Osteoblast (primary cell): ENCODE results near the gene FAT1. TPM values are rescaled to one million over a fixed set of nuclear protein-coding genes. Genes with fewer than 3 reads are reported as not detected.

Experiments
- DNase-seq: peaks from one replicate; pipeline ENCODE4 v3.0.0; 2011; ENCODE audit warnings: low spot score, mixed read lengths; ENCODE audit not compliant: insufficient read length; ENCODE audit errors: missing footprints
- H2AFZ ChIP-seq: 2 replicates; pipeline ENCODE4 v1.6.0; 2011; ENCODE audit warnings: mild to moderate bottlenecking, low read length
- H3K27ac ChIP-seq: 2 replicates; pipeline ENCODE4 v1.5.1; 2011; ENCODE audit warnings: mild to moderate bottlenecking, low read depth, low read length, moderate library complexity
- H3K27me3 ChIP-seq: 2 replicates; pipeline ENCODE4 v1.6.0; 2012; ENCODE audit warnings: mild to moderate bottlenecking, control low read depth, inconsistent platforms, low read length, moderate library complexity; ENCODE audit not compliant: insufficient read depth
- H3K36me3 ChIP-seq: 2 replicates; pipeline ENCODE4 v1.5.1; 2011; ENCODE audit warnings: mild to moderate bottlenecking, low read length, control low read depth, moderate library complexity; ENCODE audit not compliant: insufficient read depth
- H3K4me1 ChIP-seq: 2 replicates; pipeline ENCODE4 v1.5.1; 2011; ENCODE audit warnings: mild to moderate bottlenecking, low read length, control low read depth, moderate library complexity; ENCODE audit not compliant: insufficient read depth
- H3K4me2 ChIP-seq: 2 replicates; pipeline ENCODE4 v1.6.0; 2011; ENCODE audit warnings: mild to moderate bottlenecking, low read length; ENCODE audit not compliant: insufficient read depth
- H3K4me3 ChIP-seq: fragments of 200-600 bp; sonication (generic); 3 replicates; pipeline ENCODE4 v1.5.1; 2012; ENCODE audit warnings: mild to moderate bottlenecking, low read length, inconsistent platforms; ENCODE audit not compliant: insufficient read depth
- H3K79me2 ChIP-seq: 2 replicates; pipeline ENCODE4 v1.6.0; 2012; ENCODE audit warnings: mild to moderate bottlenecking, low read length, control low read depth, inconsistent platforms; ENCODE audit not compliant: insufficient read depth
- H3K9me3 ChIP-seq: 2 replicates; pipeline ENCODE4 v1.5.1; 2011; ENCODE audit warnings: low read depth, low read length, control low read depth
- H4K20me1 ChIP-seq: 2 replicates; pipeline ENCODE4 v1.6.0; 2012; ENCODE audit warnings: mild to moderate bottlenecking, low read length, control low read depth; ENCODE audit not compliant: insufficient read depth
- CTCF ChIP-seq: IDR thresholded peaks from 2 replicates; pipeline ENCODE4 v1.5.1; 2011; ENCODE audit warnings: mild to moderate bottlenecking, low read depth, low read length, moderate library complexity; ENCODE audit errors: extremely low read depth
- total RNA-seq: library from RNA; depleted of rRNA; stranded (reverse); fragments of >200 nt; gene quantifications from 2 replicates; pipeline ENCODE4 v1.2.3, GENCODE V29; 2012

FAT1 gene
- total RNA-seq, 1 donor = 522 TPM

DNA sequence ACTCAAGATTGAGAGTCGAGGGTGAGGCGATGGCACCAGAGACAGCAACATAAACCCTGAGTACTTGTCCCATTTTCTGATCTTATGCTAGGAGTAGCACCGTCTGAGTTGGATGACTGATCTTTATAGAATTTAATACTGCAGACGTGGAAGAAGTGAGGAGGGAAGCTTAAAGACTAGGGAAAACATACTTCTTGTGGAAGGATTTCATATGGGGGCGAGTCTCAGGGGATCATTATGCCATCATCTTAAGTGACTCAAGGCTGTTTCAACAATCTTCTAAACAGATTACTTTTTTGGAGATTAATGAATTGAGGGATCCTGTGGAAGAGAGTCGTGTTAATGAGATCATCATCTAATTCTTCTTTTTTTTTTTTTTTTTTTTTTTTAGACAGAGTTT is 17.2 kb upstream of the FAT1 start:
- H3K4me2 ChIP-seq = no peak overlapping the region
- peak; percentile 84 for DNase-seq
- H3K27me3 ChIP-seq = no peaks in the 10 kb centered on the region
- no peak overlapping the region for H3K4me3 ChIP-seq
- peak overlapping the region; percentile 54 for H3K27ac ChIP-seq
- H3K79me2 ChIP-seq = no peaks in the 10 kb centered on the region
- no peak overlapping the region for H2AFZ ChIP-seq
- TF ChIP-seq CTCF = no peak
- no peaks in the 10 kb centered on the region for H3K9me3 ChIP-seq
- peaks cover 7% of the 10 kb centered on the region for H3K4me1 ChIP-seq
- no peaks in the 10 kb centered on the region for H4K20me1 ChIP-seq
- no peaks in the 10 kb centered on the region for H3K36me3 ChIP-seq

GRCh38 chr4:186739802-186740434 is 16.3 kb upstream of the FAT1 start:
- H3K4me3 ChIP-seq = no peak overlapping the region
- H3K27ac ChIP-seq = no peak overlapping the region
- DNase-seq = no peak
- TF ChIP-seq CTCF = no peak
- no peaks in the 10 kb centered on the region for H4K20me1 ChIP-seq
- H3K4me2 ChIP-seq = no peak overlapping the region
- H3K36me3 ChIP-seq = no peaks in the 10 kb centered on the region
- no peaks in the 10 kb centered on the region for H3K79me2 ChIP-seq
- H3K27me3 ChIP-seq = no peaks in the 10 kb centered on the region
- H3K4me1 ChIP-seq = peaks cover 10% of the 10 kb centered on the region
- H3K9me3 ChIP-seq = no peaks in the 10 kb centered on the region
- no peak overlapping the region for H2AFZ ChIP-seq

- Histone ChIP-seq H3K27me3 (no peaks in the 10 kb centered on the region), H4K20me1 (no peaks in the 10 kb centered on the region), H2AFZ (no peak overlapping the region), H3K9me3 (no peaks in the 10 kb centered on the region), H3K36me3 (no peaks in the 10 kb centered on the region), H3K4me2 (no peak overlapping the region), H3K79me2 (no peaks in the 10 kb centered on the region), H3K4me3 (no peak overlapping the region), H3K27ac (no peak overlapping the region), H3K4me1 (peaks cover 10% of the 10 kb centered on the region)
- DNase-seq = no peak
- TF ChIP-seq CTCF = no peak
Observed at GRCh38 chr4:186739317-186739716, 15.7 kb upstream of the FAT1 start.

- TF ChIP-seq CTCF = no peak
Observed at GRCh38 chr4:186738421-186738820, 14.8 kb upstream of the FAT1 start.

More at GRCh38 chr4:186738421-186738820, 14.8 kb upstream of the FAT1 start:
- H3K27ac ChIP-seq = no peak overlapping the region
- no peaks in the 10 kb centered on the region for H4K20me1 ChIP-seq
- no peaks in the 10 kb centered on the region for H3K79me2 ChIP-seq
- no peaks in the 10 kb centered on the region for H3K9me3 ChIP-seq
- H2AFZ ChIP-seq = no peak overlapping the region
- H3K27me3 ChIP-seq = no peaks in the 10 kb centered on the region
- DNase-seq = no peak
- H3K4me2 ChIP-seq = no peak overlapping the region
- peaks cover 10% of the 10 kb centered on the region for H3K4me1 ChIP-seq
- no peaks in the 10 kb centered on the region for H3K36me3 ChIP-seq
- H3K4me3 ChIP-seq = no peak overlapping the region
